ENCODE results near the gene ERC2. TPM values are rescaled to one million over a fixed set of nuclear protein-coding genes. Genes with fewer than 3 reads are reported as not detected.
A peak's percentile ranks its signal among the peaks of the same experiment; 100 is the strongest.

The ERC2 gene
- total and polyA plus RNA-seq, 11 donors = 0.16 to 3.8 (median 1.6) TPM

- H3K4me3 ChIP-seq = no peak overlapping the region
- H3K4me1 ChIP-seq = no peaks in the 10 kb centered on the region
- DNase-seq (no peak), ATAC-seq (no peak)
- no peak overlapping the region for H3K27ac ChIP-seq
- intact Hi-C loops (cut with DNase I) = no loop called here
- WGBS, 4 donors = 86 to 93% (median 88%) methylated on average over 2 of the region's 2 CpGs
- H3K27me3 ChIP-seq = peaks cover 0 to 17% (median 0%) of the 10 kb centered on the region in 9 donors
- TF ChIP-seq POLR2A (IDR thresholded peaks at IDR 0.05) = no peak
- TF ChIP-seq, protein P1, sequence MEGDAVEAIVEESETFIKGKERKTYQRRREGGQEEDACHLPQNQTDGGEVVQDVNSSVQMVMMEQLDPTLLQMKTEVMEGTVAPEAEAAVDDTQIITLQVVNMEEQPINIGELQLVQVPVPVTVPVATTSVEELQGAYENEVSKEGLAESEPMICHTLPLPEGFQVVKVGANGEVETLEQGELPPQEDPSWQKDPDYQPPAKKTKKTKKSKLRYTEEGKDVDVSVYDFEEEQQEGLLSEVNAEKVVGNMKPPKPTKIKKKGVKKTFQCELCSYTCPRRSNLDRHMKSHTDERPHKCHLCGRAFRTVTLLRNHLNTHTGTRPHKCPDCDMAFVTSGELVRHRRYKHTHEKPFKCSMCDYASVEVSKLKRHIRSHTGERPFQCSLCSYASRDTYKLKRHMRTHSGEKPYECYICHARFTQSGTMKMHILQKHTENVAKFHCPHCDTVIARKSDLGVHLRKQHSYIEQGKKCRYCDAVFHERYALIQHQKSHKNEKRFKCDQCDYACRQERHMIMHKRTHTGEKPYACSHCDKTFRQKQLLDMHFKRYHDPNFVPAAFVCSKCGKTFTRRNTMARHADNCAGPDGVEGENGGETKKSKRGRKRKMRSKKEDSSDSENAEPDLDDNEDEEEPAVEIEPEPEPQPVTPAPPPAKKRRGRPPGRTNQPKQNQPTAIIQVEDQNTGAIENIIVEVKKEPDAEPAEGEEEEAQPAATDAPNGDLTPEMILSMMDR (IDR thresholded peaks at IDR 0.05) = no peak
- no peaks in the 10 kb centered on the region for H3K36me3 ChIP-seq
- H3K9me3 ChIP-seq = no peaks in the 10 kb centered on the region
These were observed 129.0 kb downstream of the ERC2 start for GRCh38 chr3:56339244-56339643.

GRCh38 chr3:56336023-56336422, 132.2 kb downstream of the ERC2 start:
- Histone ChIP-seq H3K27me3 (peaks cover 0 to 4% (median 0%) of the 10 kb centered on the region in 9 donors), H3K4me3 (no peak overlapping the region), H3K36me3 (no peaks in the 10 kb centered on the region), H3K27ac (no peak overlapping the region), H3K9me3 (no peaks in the 10 kb centered on the region), H3K4me1 (no peaks in the 10 kb centered on the region)
- intact Hi-C loops (cut with DNase I) = no loop called here
- 89 to 91% (median 91%) methylated on average over 4 of the region's 4 CpGs for WGBS, 4 donors
- DNase-seq = no peak
- TF ChIP-seq POLR2A (IDR thresholded peaks at IDR 0.05) = no peak
- TF ChIP-seq, protein P1 (IDR thresholded peaks at IDR 0.05) = no peak
- ATAC-seq = no peak

DNA sequence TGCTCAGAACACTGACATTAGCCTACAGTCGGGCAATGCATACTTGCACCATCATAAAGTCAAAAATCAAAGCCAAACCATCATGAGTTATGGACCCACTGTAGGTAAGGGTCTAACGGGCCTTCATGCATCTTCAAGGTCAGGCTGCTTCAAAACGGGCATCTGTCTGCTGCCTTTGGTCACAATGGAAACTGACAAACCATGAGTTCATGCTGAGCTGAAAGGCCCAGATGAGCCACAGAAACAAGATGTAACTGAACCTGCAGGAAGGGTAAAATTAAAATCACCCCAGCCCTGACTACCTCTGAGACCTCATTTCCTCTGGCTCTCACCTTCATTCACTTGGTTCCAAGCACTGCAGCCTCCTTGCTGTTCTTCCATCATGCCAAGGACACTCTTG, 143.8 kb downstream of the ERC2 start:
- H3K27me3 ChIP-seq = no peaks in the 10 kb centered on the region
- TF ChIP-seq POLR2A (IDR thresholded peaks at IDR 0.05) = no peak
- TF ChIP-seq, protein P1 (IDR thresholded peaks at IDR 0.05) = no peak
- no peak overlapping the region for H3K27ac ChIP-seq
- DNase-seq (no peak), ATAC-seq (peak in 1 of 4 donors; percentile 18)
- peaks cover 0 to 18% (median 3%) of the 10 kb centered on the region in 12 donors for H3K4me1 ChIP-seq
- H3K4me3 ChIP-seq = no peak overlapping the region
- H3K9me3 ChIP-seq = no peaks in the 10 kb centered on the region
- no peaks in the 10 kb centered on the region for H3K36me3 ChIP-seq
- WGBS, 4 donors = 71 to 87% (median 82%) methylated on average over 3 of the region's 3 CpGs
- intact Hi-C loops (cut with DNase I) = no loop called here

GRCh38 chr3:56323986-56324420, 144.3 kb downstream of the ERC2 start:
- H3K36me3 ChIP-seq = no peaks in the 10 kb centered on the region

More at GRCh38 chr3:56323986-56324420, 144.3 kb downstream of the ERC2 start:
- Histone ChIP-seq H3K27ac (no peak overlapping the region), H3K27me3 (no peaks in the 10 kb centered on the region), H3K9me3 (no peaks in the 10 kb centered on the region), H3K4me1 (peaks cover 0 to 18% (median 3%) of the 10 kb centered on the region in 12 donors), H3K4me3 (no peak overlapping the region)
- peak; percentile 66 to 87 (median 78) for ATAC-seq
- 28 to 42% (median 38%) methylated on average over 2 of the region's 2 CpGs for WGBS, 4 donors
- TF ChIP-seq POLR2A (IDR thresholded peaks at IDR 0.05) = no peak
- TF ChIP-seq, protein P1 (IDR thresholded peaks at IDR 0.05) = no peak
- intact Hi-C loops (cut with DNase I) = no loop called here
- no peak for DNase-seq

Data from heart left ventricle (tissue), 16 donors.